Liver (tissue), 3 donors: ENCODE results near the gene RBBP4.

Experiments
- FOXA1 ChIP-seq: IDR thresholded peaks from 2 replicates; pipeline ENCODE4 v1.6.1; 2016; ENCODE audit warnings: antibody characterized with exemption
- MAX ChIP-seq: IDR thresholded peaks from 2 replicates; pipeline ENCODE4 v1.6.1; 2016; ENCODE audit warnings: antibody characterized with exemption
- RXRA ChIP-seq, 2 donors: IDR thresholded peaks; 2 replicates each; pipeline ENCODE4 v1.6.1; 2017 to 2018; ENCODE audit warnings: antibody characterized with exemption in 2 of 2, mild to moderate bottlenecking in 1 of 2
- SP1 ChIP-seq: IDR thresholded peaks from 2 replicates; pipeline ENCODE4 v1.6.1; 2018; ENCODE audit warnings: antibody characterized with exemption, mild to moderate bottlenecking
- TAF1 ChIP-seq: conservative IDR thresholded peaks from 2 replicates; pipeline ENCODE4 v1.6.1; 2016; ENCODE audit warnings: antibody characterized with exemption, mild to moderate bottlenecking
- TF ChIP-seq, protein P1 (sequence below): fragments of 150-350 bp; IDR thresholded peaks from 2 replicates; pipeline ENCODE4 v1.5.1; 2017; ENCODE audit warnings: improper control_type of control experiment, low read depth, low read length; ENCODE audit not compliant: missing input control
- TF ChIP-seq, protein P2 (sequence below): IDR thresholded peaks from 2 replicates; pipeline ENCODE4 v1.6.1; 2016; ENCODE audit warnings: antibody characterized with exemption, mild to moderate bottlenecking
- donor health status: healthy.
- donor health status: healthy.

DNA sequence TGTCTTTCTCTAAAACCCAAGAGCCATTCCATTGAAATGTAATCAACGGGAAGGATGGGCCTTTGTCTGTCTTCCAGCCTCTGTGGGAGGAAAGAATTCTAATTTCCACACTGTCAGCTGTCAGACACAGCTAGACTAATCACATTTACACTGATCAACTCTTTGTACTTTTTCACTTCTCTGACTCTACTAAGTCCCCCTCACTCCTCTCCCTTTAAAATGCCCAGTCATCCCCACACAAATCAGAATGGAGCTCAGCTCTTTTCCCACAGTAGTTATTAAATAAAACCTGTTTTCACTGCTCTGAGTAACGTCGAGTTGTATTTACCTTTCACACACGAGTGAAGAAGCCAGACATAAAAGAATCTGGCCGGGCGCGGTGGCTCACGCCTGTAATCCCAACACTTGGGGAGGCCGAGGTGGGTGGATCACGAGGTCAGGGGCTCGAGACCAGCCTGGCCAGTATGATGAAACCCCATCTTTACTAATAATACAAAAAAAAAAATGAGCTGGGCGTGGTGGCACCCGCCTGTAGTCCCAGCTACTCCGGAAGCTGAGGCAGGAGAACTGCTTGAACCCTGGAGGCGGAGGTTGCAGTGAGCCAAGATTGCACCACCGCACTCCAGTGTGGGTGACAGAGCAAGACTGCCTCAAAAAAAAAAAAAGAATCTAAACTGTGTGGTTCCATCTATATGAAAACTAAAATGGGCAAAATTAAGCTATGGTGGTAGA is 13.9 kb upstream of the RBBP4 start:
- TF ChIP-seq RXRA (IDR thresholded peaks at IDR 0.05), result no peak
- TF ChIP-seq, protein P1, sequence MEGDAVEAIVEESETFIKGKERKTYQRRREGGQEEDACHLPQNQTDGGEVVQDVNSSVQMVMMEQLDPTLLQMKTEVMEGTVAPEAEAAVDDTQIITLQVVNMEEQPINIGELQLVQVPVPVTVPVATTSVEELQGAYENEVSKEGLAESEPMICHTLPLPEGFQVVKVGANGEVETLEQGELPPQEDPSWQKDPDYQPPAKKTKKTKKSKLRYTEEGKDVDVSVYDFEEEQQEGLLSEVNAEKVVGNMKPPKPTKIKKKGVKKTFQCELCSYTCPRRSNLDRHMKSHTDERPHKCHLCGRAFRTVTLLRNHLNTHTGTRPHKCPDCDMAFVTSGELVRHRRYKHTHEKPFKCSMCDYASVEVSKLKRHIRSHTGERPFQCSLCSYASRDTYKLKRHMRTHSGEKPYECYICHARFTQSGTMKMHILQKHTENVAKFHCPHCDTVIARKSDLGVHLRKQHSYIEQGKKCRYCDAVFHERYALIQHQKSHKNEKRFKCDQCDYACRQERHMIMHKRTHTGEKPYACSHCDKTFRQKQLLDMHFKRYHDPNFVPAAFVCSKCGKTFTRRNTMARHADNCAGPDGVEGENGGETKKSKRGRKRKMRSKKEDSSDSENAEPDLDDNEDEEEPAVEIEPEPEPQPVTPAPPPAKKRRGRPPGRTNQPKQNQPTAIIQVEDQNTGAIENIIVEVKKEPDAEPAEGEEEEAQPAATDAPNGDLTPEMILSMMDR, result no peak
- TF ChIP-seq TAF1, result no peak
- TF ChIP-seq FOXA1, result no peak
- TF ChIP-seq SP1, result no peak
- TF ChIP-seq, protein P2, sequence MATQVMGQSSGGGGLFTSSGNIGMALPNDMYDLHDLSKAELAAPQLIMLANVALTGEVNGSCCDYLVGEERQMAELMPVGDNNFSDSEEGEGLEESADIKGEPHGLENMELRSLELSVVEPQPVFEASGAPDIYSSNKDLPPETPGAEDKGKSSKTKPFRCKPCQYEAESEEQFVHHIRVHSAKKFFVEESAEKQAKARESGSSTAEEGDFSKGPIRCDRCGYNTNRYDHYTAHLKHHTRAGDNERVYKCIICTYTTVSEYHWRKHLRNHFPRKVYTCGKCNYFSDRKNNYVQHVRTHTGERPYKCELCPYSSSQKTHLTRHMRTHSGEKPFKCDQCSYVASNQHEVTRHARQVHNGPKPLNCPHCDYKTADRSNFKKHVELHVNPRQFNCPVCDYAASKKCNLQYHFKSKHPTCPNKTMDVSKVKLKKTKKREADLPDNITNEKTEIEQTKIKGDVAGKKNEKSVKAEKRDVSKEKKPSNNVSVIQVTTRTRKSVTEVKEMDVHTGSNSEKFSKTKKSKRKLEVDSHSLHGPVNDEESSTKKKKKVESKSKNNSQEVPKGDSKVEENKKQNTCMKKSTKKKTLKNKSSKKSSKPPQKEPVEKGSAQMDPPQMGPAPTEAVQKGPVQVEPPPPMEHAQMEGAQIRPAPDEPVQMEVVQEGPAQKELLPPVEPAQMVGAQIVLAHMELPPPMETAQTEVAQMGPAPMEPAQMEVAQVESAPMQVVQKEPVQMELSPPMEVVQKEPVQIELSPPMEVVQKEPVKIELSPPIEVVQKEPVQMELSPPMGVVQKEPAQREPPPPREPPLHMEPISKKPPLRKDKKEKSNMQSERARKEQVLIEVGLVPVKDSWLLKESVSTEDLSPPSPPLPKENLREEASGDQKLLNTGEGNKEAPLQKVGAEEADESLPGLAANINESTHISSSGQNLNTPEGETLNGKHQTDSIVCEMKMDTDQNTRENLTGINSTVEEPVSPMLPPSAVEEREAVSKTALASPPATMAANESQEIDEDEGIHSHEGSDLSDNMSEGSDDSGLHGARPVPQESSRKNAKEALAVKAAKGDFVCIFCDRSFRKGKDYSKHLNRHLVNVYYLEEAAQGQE, result no peak
- TF ChIP-seq MAX, result no peak
